Suprapubic skin (tissue), 3 donors: ENCODE data around the gene CRYBG3.

Experiments
- EP300 ChIP-seq: sonication (generic); formaldehyde crosslinking; IDR thresholded peaks from one replicate; pipeline ENCODE4 v1.6.1; 2017; ENCODE audit warnings: antibody characterized with exemption
- POLR2A ChIP-seq, 2 donors: fragments of 450-650 bp; IDR thresholded peaks; one replicate each; pipeline ENCODE4 v1.6.1; 2017; ENCODE audit warnings: antibody characterized with exemption in 2 of 2, mild to moderate bottlenecking in 2 of 2, moderate library complexity in 2 of 2
- TF ChIP-seq, protein P1 (sequence below), 2 donors: fragments of 200-600 bp in 1 of 2; fragments of 450-650 bp in 1 of 2; sonication (generic) in 1 of 2; IDR thresholded peaks; one replicate each; pipeline ENCODE4 v1.5.1; 2016 to 2019; ENCODE audit warnings: antibody characterized with exemption in 2 of 2, mild to moderate bottlenecking in 1 of 2, moderate library complexity in 1 of 2

GRCh38 chr3:97863031-97863430 is 41.2 kb downstream of the CRYBG3 start:
- TF ChIP-seq, protein P1, sequence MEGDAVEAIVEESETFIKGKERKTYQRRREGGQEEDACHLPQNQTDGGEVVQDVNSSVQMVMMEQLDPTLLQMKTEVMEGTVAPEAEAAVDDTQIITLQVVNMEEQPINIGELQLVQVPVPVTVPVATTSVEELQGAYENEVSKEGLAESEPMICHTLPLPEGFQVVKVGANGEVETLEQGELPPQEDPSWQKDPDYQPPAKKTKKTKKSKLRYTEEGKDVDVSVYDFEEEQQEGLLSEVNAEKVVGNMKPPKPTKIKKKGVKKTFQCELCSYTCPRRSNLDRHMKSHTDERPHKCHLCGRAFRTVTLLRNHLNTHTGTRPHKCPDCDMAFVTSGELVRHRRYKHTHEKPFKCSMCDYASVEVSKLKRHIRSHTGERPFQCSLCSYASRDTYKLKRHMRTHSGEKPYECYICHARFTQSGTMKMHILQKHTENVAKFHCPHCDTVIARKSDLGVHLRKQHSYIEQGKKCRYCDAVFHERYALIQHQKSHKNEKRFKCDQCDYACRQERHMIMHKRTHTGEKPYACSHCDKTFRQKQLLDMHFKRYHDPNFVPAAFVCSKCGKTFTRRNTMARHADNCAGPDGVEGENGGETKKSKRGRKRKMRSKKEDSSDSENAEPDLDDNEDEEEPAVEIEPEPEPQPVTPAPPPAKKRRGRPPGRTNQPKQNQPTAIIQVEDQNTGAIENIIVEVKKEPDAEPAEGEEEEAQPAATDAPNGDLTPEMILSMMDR (IDR thresholded peaks at IDR 0.05), result no peak
- TF ChIP-seq POLR2A (IDR thresholded peaks at IDR 0.05) (no peak), EP300 (no peak)
